Stimulated activated CD4-positive, alpha-beta T cell treated with anti-CD3 and anti-CD28 coated beads, TNF-alpha, amount 100 ng/mL, for 4 hours (primary cell): Measurements from ENCODE around the gene EMP1.
A peak's percentile ranks its signal among the peaks of the same experiment; 100 is the strongest.

Experiments used
- DNase-seq, 3 experiments: peaks; one replicate each; pipeline ENCODE4 v3.0.0-alpha.2; 2020; ENCODE audit warnings: low read depth in 3 of 3

The EMP1 gene

DNA sequence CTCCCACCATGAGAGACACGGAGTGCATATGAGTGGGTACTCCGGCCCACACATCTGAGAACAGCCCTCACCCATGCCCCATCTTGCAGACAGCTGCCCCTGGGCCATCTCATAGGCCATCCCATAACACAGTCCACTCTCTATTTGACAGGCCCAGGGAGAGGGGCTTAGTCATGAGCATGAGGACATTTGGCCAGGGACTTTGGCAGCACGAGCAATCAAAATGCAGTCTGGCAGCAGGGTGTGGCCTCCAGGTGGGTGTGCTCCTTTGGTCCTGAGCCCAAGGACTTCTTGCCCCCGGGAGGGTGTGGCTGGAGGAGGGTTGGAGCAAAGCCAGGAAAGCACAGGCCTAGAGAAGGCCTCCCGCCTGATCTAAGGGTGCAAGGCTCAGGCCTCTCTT is 25.6 kb downstream of the EMP1 start:
- no peak for DNase-seq

DNA sequence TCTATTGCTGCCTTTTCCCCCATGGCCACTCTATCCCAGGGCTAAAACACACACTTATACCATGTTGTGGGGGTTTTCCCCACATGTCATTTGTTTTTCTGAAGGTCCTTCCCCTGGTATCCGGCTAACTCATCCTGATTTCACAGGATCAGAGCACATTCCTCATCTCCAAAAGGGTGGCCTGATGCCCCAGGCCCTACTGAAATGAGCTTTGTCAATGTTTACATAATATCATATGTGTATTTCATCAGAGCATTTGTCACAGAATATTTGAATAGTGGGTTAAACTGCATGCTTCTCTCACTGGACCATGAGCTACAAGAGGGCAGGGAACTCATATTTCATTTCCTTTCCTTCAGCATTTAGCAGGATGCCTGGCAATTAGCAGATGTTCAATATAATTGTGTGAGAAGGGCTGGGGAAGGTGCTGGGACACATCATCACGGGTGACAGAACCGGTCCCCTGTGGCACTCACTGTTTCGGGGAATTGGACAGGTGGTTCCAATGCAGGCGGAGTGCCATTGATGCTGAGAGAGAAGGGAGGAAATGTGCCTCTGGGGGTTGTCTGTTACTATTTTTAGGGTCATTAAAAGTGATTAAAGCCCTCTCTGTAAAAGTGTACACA is 26.8 kb downstream of the EMP1 start:
- no peak for DNase-seq

DNA sequence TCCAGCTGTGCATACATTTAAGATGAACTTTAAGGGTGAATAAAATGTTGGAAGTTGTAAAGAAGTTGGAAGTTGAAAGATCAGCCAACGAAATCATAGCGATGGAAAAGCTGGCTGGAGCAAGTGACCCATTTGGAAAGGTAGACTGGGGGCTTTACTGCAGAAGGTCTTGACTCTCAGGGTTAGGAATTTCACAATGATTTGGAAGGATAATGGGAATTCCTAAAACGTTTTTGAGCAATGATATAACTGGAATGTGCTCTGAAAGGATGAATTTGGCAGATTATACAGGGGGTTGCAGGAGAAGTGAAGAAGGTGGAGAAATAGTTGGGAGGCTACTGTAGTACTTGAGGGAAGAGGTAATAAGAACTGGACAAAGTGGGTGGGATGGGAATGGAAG is 27.4 kb downstream of the EMP1 start:
- DNase-seq: no peak

DNA sequence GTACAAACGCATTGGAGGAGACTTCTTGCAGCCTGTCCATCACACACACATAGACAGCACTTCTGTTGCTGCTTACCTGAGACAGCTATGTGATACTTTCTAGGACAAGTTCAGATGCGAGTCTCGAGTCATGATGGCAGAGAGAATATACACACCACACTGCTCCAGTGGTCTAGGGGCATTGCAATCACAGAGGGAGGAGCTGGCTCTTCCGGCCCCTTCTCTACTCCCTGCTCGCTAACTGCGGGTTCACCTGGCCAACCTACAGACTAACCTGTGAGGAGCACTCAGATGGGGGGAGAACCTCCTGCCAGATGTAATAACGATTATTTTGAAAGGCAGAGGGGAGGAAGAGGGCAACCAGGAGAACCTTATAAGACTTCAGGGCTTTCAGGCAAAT is 30.7 kb downstream of the EMP1 start:
- DNase-seq: no peak

DNA sequence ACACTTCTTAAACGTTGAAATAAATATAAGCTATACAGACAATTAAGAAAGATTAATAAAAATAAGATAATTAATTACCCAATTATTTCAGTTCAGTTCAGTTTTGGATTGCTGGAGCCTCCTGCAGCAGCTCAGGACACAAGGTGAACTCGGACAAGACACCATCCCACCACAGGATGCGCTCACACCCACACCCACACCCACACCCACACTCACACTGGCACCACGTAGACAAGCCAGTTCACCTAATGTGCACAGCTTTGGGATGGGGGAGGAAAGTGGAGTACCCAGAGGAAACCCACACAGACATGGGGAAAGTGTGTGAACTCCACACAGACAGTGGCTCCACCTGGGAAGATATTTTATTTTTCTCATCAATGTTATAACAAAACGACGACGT is 32.1 kb downstream of the EMP1 start:
- DNase-seq: no peak

DNA sequence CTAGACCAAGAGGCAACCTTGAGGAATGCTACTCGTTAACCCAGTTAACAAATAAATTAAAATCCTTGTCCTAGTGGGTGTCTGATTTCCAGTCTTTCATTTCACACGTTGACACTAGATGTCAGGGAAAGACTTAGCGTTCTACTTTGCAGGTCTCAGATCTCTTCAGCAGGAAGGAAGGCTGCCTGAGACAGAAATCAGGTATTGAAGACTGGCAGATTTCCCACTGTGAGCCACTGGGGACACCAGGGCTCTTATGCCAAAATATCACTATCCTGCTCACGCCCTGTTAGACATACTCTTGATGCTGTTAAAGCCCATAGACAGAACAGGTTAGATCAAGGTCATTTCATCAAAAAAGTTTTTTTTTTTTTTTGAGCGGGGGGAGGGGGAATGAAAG is 33.0 kb downstream of the EMP1 start:
- DNase-seq: no peak

DNA sequence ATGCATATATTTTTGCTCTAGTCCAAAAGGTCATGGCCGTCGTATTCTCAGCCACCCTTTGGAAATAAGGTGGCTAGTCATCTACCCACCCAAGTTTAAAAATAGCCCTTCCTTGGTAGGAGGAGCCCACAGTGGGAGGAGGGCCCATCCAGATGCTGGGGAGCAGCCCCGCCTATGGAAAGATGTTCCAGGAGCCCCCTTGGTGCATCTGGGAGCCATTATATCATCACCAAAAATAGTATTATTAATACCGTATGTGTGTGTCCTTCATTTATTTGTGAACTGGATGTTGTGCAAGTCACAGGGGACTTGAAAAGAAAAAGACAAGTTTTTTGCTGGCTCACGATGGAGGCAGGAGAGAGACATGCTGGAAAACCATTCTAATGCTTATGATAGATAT is 34.0 kb downstream of the EMP1 start:
- DNase-seq: no peak

DNA sequence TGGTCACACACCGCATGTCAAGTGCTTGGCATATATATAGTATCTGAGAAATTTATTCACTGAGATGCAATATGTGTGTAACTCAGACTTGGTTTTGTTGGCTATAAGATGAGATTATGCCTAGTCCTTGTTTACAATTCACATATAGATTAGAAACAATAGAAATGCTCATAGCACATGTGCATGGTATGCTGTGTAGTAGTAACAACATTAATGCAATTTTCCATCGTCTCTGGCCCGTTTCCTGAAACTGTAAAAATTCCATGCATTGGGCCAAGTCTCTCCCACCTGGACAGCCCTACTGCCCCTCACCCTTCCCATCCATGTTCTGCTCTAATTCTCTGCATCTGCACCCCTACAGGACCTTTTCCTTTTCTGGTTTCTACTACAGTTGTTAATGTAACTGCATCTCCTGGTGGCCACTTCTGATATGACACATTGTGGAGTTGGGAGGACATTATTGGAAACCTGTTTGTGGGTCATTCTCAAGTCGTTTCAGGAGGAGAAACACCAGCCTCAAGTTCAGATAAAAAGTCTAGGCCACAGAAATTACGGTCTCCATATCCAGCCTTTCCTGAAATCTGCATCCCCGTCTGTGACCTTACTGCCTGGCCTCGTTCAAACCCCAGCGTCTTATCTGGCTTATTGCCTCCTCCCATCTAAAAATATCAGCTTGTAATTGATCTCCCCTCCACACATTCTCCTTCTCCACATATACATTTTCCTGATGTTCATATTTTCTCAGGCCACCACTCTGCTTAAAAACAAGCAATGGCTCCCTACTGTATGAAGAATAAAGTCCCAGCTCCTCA is 37.5 kb downstream of the EMP1 start:
- no peak for DNase-seq

DNA sequence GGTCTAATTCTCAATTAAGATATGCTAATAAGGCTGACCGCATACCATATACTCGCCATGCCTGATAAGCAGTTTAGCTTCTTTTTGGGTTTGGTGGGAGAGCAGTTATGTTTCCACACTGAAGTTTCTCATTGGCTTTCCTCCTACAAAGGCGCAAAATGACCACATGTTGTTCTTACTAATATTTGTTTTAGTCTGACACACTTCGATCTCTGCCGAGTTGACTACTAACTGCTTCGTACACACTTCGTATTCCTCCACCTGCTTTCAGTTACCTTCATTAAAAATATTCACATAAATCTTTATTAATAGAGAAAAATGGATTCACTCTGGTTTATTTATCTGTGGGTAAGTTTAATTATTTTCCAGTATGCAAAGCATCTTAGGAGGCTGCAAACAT is 41.7 kb downstream of the EMP1 start:
- DNase-seq: no peak

DNA sequence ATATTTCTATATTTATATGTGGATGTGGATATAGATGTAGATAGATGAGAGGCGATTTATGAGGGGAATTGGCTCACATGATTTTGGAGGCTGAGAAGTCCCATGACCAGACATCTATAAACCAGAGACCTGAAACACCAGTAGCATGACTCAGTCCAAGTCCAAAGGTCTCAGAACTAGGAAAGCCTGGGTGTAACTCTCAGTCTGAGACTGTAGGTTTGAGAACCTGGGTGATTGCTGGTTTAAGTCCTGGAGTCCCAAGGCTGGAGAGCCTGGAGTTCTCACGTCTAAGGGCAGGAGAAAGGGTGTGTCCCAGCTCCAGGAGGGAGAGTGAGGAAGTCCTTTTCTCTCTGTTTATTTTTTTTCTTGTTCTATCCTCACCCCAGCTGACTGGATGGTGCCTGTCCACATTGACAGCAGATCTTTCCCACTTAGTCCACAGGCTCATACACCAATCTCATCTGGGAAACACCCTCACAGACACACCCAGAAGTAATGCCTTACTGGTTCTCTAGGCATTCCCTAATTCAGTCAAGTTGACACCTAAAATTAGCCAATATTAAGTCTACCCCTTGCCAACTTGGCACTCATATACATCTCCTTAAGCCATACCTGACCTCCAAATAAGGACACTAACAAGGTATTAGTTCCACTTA is 45.4 kb downstream of the EMP1 start:
- no peak for DNase-seq

DNA sequence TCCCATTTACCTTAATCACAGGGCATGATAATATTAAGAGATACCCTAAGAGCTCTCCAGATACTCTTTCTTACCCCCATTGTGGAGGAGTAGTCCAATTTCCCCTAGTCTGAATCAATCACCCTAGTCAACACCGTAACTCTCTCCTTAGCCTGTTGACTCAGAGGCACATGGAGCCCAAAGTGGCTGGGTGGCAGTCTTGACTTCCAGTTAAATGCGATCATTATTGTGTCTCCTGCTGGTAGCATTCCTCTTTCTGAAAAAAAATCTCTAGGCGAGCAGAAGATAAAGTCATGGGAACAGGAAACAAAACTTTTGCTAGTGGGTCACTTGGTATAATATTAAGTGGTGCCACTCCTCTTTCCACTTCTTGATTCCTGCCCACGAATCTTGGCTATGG is 46.4 kb downstream of the EMP1 start:
- no peak for DNase-seq

DNA sequence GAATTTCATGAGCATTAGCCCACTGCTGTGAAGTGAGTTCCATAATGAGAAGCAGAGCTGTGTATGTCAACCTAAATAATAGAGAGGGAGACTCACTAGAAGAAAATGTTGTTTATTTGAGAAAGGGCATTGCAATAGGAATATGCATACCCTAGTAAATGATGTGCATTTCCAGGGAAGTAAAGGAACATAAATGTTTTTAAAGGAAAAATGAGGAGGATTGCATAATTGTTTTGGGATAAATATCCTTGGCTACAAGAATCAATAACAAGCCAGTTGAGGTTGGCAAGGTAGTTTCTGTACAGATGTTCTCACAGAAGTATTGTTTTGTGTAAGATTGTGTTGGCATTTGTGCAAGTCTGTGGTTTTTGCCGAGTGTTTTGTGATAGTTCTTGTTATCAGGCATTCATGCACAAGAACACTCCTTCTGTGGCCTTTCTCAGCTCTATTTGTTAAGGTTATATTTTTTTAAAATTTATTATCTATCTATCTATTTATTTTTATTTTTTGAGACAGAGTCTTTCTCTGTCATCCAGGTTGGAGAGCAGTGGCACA is 47.1 kb downstream of the EMP1 start:
- no peak for DNase-seq

DNA sequence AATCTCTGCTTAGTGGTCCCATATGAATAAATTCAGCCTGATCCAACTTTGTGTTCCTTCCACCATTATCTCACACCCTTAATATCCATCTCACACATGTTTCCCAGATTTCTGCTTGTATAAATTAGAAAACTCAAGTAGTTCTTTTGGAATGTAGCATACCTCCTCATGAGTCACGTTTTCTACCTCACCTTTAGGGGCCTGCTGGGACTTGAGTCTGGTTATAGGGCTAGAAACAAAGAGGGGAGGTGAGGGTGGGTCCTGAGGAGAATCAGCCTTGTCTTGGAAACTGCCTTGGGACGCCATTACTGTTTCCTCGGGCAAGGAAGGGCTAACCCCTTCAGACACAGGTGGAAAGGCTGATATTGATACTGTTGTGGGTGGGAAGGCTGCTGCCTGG is 51.1 kb downstream of the EMP1 start:
- DNase-seq: no peak

DNA sequence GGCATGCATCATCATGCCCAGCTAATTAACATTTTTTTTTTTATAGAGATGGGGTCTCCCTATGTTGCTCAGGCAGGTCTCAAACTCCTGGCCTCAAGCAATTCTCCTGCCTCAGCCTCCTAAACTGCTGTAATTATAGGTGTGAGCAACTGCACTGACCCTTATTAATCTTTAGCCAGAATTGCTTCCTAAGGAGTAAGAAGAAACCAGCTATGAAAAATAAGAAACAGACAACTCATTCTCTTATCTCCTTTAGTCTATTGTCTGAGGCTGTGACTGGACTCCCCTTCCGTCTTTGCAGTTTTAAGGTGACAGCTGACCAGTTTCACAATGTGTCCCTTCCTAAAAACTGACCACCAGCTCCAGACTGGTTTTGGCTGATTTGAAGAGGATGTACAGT is 52.4 kb downstream of the EMP1 start:
- DNase-seq: no peak

DNA sequence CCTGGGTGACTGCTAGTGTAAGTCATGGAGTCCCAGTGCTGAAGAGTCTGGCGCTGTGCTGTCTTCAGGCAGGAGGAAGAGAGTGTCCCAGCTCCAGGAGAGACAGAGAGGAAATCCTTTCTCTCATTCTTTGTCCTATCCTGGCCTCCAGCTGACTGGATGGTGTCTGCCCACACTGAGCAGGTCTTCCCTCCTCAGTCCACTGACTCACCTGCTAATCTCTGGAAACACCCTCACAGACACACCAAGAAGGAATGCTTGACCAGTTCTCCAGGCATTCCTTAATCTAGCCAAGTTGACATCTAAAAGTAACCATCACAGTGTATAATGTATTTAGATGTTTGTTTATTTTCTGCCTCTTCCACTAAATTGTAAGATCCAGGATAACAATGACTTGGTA is 53.9 kb downstream of the EMP1 start:
- DNase-seq: no peak

DNA sequence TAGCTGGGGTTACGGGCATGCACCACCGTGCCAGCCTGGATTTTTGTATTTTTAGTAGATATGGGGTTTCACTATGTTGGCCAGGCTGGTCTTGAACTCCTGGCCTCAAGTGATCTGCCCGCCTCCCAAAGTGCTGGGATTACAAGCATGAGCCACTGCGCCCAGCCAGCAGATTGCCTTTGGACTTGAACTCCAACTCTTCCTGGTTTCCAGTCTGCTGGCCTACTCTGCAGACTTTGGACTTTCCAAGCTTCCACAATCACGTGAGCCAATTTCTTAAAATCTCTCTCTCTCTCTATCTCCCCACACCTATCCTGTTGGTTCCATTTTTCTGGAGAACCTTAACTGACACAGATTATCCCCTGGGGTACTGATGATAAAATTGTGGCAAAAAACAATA is 55.0 kb downstream of the EMP1 start:
- no peak for DNase-seq

DNA sequence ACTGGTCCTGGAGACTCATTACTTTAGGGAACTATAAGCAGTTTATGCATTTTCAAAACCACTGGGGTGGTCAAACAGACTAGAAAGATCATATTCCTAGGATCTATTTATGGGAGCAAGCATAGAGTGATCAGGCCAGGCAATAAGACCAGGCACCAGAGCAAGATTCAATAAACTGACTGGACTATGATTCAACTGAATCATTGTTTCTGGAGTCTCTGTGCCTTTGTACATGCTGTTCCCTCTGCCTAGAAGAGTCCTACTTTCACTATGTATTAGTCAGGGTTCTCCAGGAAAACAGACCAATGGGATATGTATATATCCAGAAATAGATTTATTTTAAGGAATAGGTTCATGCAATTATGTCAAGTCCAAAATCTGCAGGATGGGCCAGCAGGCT is 55.5 kb downstream of the EMP1 start:
- DNase-seq: no peak

DNA sequence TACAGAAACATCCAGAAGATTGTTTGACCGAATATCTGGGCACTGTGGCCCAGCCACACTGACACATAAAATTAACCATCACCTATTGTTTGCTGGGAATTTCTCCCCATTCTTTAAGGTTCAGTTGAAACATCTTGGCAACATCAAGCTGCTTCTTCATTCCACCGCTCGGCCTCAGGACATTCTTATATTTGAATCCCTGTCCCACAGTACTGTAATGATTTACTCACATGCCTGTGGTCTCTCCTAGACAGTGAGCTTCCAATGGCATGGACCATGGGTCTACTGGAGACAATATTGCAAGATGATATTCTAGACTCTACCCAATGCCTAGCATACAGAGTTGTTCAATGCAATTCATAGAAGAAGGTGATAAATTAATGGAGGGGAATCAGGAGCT is 56.1 kb downstream of the EMP1 start:
- no peak for DNase-seq

DNA sequence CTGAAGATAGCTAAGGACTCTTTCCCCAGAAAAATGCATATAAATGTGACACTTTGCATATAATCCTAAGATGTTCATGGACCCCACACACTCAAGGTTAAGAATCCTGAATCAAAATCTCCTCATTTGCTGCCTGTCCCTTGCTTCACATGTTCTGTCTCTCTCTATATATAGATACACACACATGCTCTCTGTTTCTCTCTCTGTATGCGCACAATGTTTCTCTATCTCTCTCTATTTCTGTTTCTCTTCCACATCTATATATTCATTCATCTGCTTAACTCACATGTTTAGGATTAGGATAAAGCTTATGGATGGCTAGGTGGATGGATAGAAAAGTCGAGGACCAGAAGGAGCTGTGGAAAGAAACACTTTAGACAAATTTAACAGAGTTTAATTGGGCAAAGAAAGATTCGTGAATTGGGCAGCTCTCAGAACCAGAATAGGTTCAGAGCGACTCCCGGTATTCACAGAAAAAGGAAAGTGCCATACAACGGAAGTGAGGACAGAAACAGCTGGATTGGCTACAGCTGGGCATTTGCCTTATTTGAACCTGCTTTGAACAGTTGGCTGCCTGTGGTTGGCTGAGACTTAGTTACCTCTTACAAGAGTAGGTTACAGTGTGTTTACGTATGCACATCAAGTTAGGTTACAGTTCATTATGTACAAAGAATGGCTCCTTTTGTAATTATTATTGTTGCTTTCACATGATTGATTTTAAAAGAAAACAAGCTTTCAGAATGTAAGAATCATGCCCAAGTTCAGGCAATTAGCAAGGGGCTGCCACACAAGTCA is 57.6 kb downstream of the EMP1 start:
- DNase-seq: no peak

DNA sequence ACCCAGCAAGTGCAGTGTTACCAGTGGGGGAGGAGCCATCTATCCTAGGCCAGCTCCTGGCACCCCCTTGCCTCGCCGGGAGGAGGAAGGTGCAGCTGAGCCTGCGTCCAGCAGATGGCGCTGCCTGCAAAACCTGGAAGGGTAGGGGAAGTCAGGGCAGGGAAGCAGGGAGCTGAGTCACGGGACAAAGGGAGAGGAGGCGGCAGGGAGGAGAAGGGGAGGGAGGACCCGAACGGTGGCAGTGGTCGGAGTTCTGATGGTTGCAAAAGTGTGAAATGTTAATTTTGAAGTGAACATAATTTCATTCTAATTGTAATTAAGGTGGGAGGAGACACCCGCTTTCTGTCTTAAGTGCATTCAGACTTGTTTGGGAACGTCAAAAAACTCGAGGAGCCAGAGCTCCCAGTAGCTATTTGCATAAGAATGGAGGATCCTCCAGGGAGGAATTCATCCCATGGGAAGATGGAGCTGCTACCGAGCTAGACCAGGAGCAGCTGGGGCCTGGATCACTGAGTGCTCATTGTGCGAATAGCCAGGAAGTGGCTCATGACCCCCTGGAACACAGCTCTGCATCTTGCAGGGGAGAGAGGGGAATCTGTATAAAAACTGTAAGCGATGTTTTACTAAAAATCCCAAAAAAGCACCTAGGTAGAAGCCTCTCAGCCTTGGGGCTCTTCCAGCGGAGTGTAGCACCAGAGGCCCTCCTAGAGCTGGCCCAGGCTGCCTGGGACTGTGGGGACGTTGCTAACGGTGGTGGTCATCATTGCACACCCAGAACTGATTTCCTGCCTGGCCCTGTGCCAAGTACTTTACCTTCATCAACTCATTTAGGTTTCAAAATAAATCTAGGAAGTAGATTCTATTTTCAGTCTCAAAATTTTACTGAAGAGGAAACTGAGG is 59.5 kb downstream of the EMP1 start:
- DNase-seq: peak; percentile 56 to 66 (median 59)

DNA sequence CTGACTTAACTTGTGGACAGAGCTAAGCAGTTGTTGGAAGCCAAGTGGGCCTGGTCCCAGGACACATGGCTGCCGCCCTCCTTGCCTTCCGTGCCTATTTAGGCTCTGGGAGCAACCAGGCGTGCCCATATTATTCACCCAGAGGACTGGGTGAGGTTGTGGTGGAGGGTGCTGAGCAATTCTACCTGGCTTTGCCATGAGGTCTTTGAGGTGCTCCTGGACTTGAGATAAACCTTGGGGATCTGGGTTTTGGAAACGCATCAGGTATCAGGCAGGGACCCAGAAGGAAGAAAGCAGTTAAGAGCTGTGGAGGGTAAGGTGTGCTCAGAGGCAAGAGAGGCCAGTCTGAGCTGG is 60.1 kb downstream of the EMP1 start:
- no peak for DNase-seq
